ENCODE data around the gene MYD88.

DNA sequence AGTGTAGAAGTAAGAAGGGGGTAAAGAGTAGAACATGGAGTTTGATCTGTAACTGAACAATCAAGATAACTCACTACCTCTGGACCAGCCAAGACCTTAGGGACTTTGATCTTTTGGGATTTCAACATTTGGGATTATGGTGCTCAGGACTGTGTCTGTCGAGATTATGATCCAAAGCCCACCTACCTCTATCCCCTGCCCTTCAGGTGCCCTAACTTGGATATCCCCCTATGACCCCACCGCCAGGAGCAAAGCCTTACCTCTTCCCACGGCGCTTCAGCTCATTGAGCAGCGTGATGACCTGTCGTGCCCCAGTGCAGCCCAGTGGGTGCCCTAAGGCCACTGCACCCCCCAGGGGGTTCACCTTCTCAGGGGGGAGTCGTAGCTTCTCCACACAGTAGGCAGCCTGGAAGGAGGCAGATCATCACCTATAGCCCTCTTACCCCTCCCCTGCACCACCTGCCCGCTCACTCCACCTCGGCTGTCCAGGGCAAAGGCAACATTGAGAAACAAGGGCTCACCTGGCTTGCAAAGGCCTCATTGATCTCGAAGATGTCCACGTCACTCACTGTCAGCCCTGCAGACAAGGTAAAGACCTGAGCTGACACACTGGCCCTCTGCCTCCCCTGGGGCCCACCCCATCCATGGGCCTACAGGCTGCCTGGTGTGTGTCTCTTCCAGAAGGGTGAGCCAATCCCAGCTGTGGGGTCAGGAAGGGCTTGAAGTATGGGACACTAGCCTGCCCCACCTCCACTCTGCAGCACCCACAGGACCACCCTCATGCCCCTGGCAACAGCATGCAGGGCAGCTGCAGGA lies 12.9 kb upstream of the MYD88 start:
- TF ChIP-seq POLR2AphosphoS5 (IDR thresholded peaks at IDR 0.05; ENCODE audit: control insufficient read depth, insufficient read depth, low read depth, low read length) (no peak), ZNF174 (CRISPR knock-in tag; IDR thresholded peaks at IDR 0.05) (no peak), TEAD4 (IDR thresholded peaks at IDR 0.05; ENCODE audit: low read length) (no peak), TEAD4 (CRISPR knock-in tag; IDR thresholded peaks at IDR 0.05; ENCODE audit: borderline replicate concordance) (no peak), TFAM (CRISPR knock-in tag; conservative IDR thresholded peaks at IDR 0.05) (no peak)
